GM18520 (cell line): ENCODE measurements around the gene OCEL1.
A peak's percentile ranks its signal among the peaks of the same experiment; 100 is the strongest.
"Not testable (repeated sequence)": the region's sequence is repeated elsewhere in the genome, so short reads cannot be mapped to it uniquely, and the experiment has no call there.

Experiments used
- ATAC-seq: cut with Tn5 transposase; IDR thresholded peaks from one replicate; pipeline ENCODE4 v1.9.1; 2021; ENCODE audit not compliant: unreplicated experiment

OCEL1 gene, protein sequence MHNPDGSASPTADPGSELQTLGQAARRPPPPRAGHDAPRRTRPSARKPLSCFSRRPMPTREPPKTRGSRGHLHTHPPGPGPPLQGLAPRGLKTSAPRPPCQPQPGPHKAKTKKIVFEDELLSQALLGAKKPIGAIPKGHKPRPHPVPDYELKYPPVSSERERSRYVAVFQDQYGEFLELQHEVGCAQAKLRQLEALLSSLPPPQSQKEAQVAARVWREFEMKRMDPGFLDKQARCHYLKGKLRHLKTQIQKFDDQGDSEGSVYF

DNA sequence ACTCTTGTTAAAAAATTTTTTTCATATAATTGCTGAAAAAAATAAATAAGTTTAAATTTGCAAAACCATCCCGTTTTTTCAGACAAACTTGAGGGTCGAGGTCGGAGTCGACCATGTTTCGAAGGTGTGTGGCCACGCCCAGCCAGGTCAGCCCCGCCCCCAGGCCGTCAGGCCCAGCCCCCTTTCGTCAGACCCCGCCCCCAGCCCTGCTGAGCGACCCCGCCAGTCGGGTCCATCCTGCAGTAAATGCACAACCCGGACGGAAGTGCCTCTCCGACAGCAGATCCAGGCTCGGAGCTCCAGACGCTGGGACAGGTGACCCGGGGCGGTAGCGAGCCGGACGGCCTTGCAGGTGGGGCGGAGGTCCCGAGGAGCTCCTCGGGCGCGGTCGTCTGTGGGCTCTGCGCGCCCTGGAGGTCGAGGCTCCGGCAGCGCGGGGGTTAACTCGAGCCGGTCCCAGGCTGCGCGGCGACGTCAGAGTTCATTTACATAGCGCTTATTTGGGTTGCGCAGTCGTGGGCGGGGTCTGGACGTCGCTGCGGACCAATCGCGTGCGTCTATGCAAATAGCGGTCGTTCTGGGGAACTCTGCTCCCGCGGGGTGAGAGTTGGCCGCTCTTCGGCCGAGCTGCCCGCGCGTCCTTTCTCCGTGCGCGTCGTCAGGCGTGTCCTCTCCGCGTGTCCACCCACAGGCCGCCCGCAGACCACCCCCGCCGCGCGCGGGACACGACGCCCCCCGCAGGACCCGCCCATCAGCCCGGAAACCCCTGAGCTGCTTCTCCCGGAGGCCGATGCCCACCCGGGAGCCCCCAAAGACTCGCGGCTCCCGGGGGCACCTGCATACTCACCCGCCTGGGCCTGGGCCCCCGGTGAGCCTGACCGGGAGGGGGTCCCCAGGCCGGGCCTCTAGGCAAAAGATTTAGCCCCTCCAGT, at the start of gene OCEL1:
OCEL1 (plus strand) TSS at position 225 of the 932 bp plus-strand sequence; CDS start at position 247, 22 bp downstream.
- peak; percentile 89 for ATAC-seq

GRCh38 chr19:17178291-17178690, 47.7 kb upstream of the OCEL1 start:
- ATAC-seq, result no peak

DNA sequence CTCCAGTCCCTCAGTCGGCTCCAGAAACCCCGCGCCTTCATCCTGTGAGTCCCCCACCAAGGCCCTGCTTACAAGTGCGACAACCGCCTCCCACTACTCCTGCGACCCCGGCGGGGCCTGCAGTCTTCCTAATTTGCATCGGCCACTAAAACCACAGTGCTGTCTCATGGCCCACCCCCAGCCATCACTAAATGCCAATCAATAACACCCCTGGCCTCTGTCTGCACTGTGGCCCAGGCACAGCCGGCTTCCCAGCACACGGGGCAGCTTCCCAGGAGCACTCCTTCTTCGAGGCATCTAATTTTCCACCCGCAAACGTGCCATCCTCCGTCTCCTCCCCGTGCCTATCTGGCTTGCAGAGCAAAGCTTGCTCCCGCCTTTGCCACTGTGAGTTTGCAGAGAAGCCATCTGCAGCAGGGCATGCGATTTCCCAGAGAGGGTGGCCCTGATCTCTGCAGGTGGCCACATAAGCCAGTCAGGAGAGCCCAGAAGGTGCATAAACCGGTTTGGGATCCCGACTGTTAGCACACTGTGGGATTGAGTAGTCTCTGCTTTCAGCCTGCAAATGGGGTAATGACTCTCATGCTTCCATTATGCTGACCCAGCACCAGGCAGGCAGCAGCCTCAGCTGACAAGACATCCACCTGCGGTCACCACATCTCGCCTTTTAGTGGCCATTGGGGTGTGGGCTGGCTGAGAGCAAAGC, 44.9 kb upstream of the OCEL1 start:
- ATAC-seq, result no peak

GRCh38 chr19:17183271-17183761, 42.7 kb upstream of the OCEL1 start:
- ATAC-seq, result no peak

- ATAC-seq, result no peak
Measured at GRCh38 chr19:17183858-17184321, 42.1 kb upstream of the OCEL1 start.

DNA sequence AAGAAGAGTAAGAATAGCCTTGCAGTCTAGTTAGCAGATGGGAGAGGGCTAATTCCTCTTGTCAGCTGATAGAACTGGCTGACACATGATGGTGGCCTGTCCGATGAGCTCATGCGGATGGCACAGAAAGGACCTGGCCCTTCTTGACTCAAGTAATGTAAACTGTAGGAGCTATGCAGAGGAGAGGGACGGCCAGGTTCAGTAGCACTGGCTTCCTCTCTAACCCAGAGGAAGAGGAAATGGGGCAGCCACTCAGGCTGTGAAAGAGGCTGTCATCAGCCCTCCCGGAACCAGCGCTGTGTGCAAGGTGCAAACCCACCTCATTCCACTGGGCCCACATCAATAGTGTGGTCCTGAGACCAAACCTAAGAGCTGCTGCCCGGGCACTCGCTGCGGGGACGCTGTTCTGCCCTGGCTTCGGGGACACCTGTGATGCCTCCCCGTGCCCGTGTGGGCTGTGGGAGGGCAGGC, 41.6 kb upstream of the OCEL1 start:
- no peak for ATAC-seq

GRCh38 chr19:17185590-17185989, 40.4 kb upstream of the OCEL1 start:
- no peak for ATAC-seq

GRCh38 chr19:17191736-17192135, 34.3 kb upstream of the OCEL1 start:
- not testable (repeated sequence) for ATAC-seq

DNA sequence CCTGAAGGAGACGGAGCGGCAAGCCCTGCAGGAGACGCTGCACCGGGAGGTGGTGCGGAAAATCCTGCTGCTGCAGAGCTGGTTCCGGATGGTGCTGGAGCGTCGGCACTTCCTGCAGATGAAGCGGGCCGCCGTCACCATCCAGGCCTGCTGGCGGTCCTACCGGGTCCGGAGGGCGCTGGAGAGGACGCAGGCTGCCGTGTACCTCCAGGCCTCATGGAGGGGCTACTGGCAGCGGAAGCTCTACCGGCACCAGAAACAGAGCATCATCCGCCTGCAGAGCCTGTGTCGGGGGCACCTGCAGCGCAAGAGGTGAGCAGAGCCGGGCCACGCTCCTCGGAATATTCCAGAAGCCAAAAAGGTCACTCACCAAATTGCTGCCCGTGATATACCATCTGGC, 33.3 kb upstream of the OCEL1 start:
- ATAC-seq, result no peak

GRCh38 chr19:17194608-17195007, 31.4 kb upstream of the OCEL1 start:
- no peak for ATAC-seq

DNA sequence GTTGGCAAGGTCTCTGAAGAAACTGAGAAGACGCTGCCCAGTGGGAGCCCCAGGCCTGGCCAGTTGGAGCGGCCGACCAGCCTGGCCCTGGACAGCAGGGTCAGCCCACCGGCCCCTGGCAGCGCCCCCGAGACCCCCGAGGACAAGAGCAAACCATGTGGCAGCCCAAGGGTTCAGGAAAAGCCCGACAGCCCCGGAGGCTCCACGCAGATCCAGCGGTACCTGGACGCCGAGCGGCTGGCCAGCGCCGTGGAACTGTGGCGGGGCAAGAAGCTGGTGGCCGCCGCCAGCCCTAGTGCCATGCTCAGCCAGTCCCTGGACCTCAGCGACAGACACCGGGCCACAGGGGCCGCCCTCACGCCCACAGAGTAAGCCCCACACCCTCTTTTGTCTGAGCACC, 30.9 kb upstream of the OCEL1 start:
- ATAC-seq, result no peak

DNA sequence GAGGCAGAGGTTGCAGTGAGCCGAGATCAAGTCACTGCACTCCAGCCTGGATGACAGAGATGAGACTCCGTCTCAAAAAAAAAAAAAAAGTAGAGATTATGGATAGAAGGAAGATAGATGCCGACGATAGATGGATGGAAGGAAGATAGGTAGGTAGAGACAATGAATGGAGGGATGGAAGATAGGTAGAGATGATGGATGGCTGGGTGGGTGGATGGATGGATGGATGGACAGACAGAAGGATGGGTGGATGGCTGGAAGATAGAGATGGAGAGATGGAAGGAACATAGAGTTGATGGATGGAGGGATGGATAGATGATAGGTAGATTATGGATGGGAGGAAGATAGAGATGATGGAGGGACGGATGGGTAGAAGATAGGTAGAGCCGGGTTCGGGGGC, 29.4 kb upstream of the OCEL1 start:
- no peak for ATAC-seq

GRCh38 chr19:17197666-17198065, 28.4 kb upstream of the OCEL1 start:
- ATAC-seq, result no peak

DNA sequence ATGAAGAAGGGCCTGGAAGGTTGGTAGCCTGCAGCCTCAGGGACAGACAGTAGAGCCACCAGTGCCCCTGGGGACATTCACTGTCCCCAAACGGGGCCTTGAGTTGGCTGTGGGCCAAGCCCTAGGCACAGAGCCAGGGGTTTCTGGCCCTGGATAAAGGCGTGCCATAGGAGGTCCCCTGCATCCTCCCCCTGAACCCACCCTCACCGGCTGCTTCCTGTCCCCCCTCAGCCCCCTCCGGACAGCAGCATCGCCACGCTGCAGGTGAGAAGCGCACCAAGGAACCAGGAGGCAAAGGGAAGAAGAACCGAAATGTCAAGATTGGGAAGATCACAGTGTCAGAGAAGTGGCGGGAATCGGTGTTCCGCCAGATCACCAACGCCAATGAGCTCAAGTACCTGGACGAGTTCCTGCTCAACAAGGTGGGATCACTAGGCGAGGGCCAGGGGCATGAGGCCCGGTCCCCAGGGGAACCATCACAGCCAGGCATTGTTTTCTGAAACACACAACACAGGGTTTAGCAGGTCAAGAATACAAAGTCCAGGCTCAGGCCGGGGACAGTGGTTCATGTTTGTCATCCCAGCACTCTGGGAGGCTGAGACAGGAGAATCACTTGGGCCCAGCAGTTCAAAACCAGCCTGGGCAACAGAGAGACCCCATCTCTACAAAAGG, 25.5 kb upstream of the OCEL1 start:
- ATAC-seq, result no peak

- no peak for ATAC-seq
Measured at GRCh38 chr19:17202249-17202648, 23.8 kb upstream of the OCEL1 start.

- no peak for ATAC-seq
Measured at GRCh38 chr19:17202713-17203112, 23.3 kb upstream of the OCEL1 start.

DNA sequence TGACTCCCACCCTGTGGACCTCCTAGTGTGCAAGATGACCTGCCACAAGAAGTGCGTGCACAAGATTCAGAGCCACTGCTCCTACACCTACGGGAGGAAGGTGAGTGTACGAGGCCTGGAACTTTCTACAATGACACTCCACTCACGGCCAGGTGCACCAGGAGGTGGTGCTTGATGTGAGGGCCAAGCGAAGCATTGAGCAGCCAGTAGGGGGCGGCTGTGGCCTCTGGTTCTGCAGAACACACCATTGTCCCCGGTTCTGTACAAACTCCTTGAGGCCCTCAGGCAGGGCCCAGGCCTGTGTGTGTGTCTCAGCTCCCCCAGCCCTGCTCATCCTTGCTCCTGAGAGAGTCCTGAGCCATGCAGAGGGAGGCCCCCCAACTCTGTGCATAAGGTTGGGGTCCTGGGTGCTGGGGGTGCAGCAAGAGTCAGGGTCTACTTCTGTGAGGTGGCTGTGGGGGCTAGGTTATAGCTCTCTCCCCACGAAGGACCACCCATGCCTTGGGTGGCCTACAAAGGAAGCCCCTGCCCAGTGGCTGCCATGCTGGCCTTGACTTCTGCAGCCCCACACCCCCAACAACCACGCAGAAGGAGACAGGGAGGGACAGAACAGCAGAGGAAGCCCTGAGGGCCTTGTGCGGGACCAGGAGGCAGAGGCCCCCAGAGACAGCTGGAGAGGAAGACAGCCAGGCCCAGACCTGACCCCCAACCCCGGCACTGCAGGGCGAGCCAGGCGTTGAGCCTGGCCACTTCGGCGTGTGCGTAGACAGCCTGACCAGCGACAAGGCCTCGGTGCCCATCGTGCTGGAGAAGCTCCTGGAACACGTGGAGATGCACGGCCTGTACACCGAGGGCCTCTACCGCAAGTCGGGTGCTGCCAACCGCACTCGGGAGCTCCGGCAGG, 20.5 kb upstream of the OCEL1 start:
- ATAC-seq, result no peak

GRCh38 chr19:17206736-17207581, 19.1 kb upstream of the OCEL1 start:
- no peak for ATAC-seq
